HG03575 (cell line): ENCODE data around the gene SPPL2A.

Experiments used
- ATAC-seq: cut with Tn5 transposase; IDR thresholded peaks from one replicate; pipeline ENCODE4 v1.9.1; 2021; ENCODE audit not compliant: unreplicated experiment, insufficient number of reproducible peaks, low FRiP score; ENCODE audit errors: extremely low read depth

SPPL2A gene

DNA sequence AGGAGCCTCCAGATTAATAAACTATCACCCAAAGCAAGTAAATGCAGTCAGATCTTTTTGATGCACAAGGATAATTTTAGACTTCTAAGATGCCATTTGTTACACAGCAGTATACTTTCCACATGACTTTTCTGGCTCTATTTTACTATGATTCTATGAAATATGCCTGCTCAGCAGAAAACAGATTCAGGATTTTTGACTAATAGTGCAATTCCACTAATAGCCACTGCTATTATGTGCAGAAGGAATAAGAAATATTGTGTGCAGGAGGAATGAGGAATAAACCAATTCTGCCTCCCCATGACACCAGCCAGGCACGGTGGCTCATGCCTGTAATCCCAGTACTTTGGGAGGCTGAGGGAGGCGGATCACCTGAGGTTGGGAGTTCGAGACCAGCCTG, 11.5 kb upstream of the SPPL2A start:
- ATAC-seq: no peak

- ATAC-seq: no peak
Observed at GRCh38 chr15:50774450-50774849, 8.9 kb upstream of the SPPL2A start.

DNA sequence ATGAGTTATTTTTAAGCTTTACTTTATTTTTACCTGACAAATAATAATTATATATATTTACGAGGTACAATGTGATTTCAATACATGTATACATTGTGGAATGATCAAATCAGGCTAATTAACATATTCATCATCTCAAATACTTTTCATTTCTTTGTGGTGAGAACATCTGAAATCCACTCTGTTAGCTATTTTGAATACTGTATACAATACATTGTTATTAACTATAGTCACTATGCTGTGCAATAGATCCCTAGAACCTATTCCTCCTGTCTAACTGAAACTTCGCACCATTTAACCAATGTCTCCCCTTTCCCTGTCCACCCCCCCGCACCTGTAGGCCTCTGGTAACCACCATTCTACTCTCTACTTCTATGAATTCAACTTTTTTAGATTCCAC, 7.9 kb upstream of the SPPL2A start:
- no peak for ATAC-seq

- no peak for ATAC-seq
Observed at GRCh38 chr15:50767332-50767861, 1.9 kb upstream of the SPPL2A start.

- no peak for ATAC-seq
Observed at GRCh38 chr15:50764461-50765194, 878 bp downstream of the SPPL2A start.

GRCh38 chr15:50758712-50759205, 6.7 kb downstream of the SPPL2A start:
- ATAC-seq: no peak

DNA sequence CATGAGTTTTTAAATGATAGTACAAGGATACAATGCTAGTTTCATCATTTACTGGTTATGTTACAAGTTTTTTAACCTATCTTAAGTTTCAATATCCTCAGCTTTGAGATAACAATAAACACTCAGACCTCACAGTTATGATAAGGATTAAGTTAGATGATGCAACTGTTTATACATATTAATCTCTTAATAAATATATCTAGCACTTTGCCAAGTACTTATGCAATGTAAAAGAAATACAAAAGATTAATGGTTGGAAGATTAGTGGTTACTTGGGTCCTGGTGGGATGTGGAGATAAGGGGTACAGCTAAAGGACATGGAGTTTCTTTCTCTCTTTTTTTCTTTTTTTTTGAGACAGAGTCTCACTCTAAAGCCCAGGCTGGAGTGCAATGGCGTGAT, 12.0 kb downstream of the SPPL2A start:
- no peak for ATAC-seq

GRCh38 chr15:50751394-50751793, 14.1 kb downstream of the SPPL2A start:
- ATAC-seq: no peak

DNA sequence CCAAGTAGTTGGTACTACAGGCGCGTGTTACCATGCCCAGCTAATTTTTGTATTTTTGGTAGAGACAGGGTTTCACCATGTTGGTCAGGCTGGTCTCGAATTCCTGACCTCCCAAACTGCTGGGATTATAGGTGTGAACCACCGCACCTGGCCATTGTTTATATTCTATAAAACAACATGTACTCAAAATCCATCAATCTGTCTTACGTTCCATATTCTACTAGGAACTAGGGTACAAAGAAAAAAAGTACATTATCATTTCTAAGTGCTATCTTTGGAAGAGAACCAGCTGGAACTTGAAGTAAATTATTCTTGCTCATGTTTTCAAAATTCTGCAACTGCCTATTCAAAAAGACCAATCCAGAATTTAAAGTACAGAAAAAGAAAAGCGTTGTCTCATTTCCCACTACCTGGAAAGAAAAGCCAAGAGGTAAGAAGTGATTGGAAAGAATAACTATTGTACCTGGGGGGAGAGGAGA, 15.2 kb downstream of the SPPL2A start:
- ATAC-seq: no peak

DNA sequence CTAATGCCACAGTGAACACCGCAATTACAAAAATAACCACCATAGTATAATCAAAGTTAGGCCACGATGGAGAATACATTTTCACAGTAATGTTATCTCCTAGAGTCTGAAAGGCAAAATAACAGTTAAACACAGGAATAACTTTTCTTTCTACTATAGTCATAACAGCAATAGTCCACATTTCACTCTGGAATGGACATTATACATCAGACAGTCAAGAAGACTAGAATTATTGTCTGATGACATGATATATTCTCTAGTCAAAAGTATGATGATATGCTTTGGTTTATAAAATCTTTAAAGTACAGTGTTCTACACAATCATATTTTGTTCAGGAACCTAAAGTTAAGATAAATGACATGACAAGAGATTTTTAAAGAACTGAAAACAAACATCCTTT, 18.0 kb downstream of the SPPL2A start:
- ATAC-seq: no peak

- no peak for ATAC-seq
Observed at GRCh38 chr15:50744601-50745000, 20.9 kb downstream of the SPPL2A start.

DNA sequence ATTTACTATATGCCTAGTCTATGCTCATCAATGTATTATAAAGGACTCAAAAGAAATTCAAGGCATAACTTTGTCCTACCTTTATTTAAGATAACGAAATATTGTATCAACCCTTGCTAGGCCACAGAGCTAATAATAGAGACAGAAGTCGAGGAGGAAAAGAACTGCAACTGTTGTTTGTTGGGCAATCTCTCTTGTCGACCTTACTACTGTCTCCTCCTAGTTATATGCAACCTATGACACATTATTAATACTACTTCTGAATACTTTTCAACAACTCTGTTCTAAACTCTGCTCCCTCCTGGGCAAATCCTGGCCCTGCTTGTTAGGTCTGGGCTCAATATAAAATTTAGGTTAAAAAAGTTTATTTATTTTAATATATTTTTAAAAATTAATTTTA, 24.6 kb downstream of the SPPL2A start:
- ATAC-seq: no peak

- ATAC-seq: no peak
Observed at GRCh38 chr15:50736823-50737222, 28.7 kb downstream of the SPPL2A start.

DNA sequence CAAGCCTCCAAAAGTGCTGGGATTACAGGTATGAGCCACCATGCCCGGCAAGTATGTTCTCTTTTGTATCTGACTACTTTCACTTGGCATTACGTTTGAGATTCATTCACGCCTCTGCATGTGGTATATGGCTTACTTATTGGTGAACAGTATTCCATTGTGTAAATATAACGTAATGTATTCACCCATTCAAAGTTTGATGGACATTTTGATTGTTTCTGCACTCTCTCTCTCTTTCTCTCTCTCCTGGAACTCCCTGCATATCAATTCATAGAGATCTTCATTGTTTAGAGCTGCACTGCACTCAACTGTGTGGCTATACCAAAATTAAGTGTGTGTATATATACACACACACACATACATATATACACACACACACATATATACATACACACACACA, 30.4 kb downstream of the SPPL2A start:
- ATAC-seq: no peak

- no peak for ATAC-seq
Observed at GRCh38 chr15:50726315-50726714, 39.2 kb downstream of the SPPL2A start.

DNA sequence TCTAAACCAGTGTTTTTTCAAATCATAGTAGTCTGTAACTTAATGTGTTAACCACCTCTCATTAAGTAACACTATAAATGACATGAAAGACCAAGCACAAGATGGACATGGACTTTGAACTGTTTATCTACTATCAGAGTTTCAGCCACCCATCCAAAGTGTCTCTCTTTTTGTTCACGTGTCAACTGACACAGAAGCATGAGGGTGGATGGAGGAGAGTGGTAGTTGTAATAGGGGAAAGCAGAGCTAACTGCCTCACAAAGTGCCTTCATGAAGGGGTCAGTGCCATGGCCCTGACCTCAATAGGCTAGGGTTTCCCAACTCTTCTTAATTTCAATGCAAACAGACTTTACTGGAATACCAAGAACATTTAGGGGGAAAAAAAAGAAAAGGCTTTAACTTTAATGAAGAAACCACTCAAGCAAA, 46.8 kb downstream of the SPPL2A start:
- ATAC-seq: no peak

DNA sequence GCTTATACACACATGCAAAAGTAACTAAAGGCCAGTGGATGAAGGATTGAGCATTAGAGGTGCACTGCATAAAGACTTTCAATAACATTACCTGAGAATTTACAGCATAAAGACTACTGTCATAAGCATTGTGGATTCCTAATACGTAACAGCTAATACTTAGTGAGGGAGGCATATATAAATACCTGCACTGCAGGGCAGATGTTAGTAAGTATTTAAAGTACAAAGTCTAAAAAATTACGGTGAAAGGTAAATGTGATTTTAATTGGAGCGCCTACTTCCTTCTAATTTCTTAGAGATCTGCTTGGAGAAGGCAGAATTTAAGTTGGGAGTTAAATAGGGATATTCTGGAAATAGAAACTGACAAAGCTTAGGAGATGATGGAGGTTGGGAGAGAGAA, 53.5 kb downstream of the SPPL2A start:
- ATAC-seq: no peak

GRCh38 chr15:50710585-50710984, 54.9 kb downstream of the SPPL2A start:
- ATAC-seq: no peak

DNA sequence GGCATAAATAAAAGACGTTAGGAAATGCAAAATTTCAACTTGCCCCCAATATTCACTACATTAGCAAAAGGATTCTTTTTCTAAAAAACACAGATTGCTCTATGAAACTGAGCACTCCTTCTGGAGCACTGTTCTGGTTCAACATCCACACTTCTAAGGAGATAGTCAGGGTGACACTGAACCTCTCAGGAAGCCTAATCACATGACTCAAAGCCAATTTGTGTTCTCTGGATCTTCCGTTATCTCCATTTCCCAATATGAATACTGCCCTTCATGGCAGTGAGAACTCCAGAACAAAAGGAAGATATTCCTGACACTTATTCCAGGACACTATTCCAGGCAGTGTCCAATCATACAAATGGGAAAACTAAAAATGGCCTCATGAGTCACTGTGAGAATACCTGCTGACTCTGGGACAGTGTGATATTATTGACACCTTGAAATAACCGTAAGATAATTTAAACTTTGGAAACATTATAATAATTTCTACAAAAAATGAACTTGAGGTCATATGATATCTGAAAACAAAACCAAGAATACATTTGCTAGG, 57.6 kb downstream of the SPPL2A start:
- ATAC-seq: no peak

- ATAC-seq: no peak
Observed at GRCh38 chr15:50702762-50703334, 62.7 kb downstream of the SPPL2A start.
